GM20000 (cell line): Measurements from ENCODE around the gene SNX17.

ENCODE experiments used
- DNase-seq: peaks from one replicate; pipeline ENCODE4 v3.0.0; 2012; ENCODE audit warnings: low spot score
- CTCF ChIP-seq: IDR thresholded peaks from 2 replicates; pipeline ENCODE4 v1.5.1; 2012; ENCODE audit warnings: mild to moderate bottlenecking, control low read depth; ENCODE audit errors: extremely low read depth, missing control alignments

Gene SNX17

GRCh38 chr2:27408601-27409320, 38.3 kb downstream of the SNX17 start:
- DNase-seq: peak; percentile 59
- TF ChIP-seq CTCF: no peak

GRCh38 chr2:27409321-27410073, 39.1 kb downstream of the SNX17 start, which contains the start of gene PPM1G:
TSS of gene PPM1G (minus strand) at chr2:27409591. CDS start at chr2:27409422, 169 bp downstream.
- DNase-seq: peak; percentile 98
- TF ChIP-seq CTCF: no peak

GRCh38 chr2:27412419-27413152, 42.2 kb downstream of the SNX17 start:
- no peak for DNase-seq
- TF ChIP-seq CTCF: no peak

- no peak for DNase-seq
- no peak for TF ChIP-seq CTCF
Measured at GRCh38 chr2:27416151-27416550, 45.7 kb downstream of the SNX17 start.

GRCh38 chr2:27420996-27421395, 50.6 kb downstream of the SNX17 start:
- no peak for TF ChIP-seq CTCF
- no peak for DNase-seq

- no peak for TF ChIP-seq CTCF
- DNase-seq: no peak
Measured at GRCh38 chr2:27421660-27422250, 51.3 kb downstream of the SNX17 start.
